ENCODE measurements around the gene RPUSD4. TPM values are rescaled to one million over a fixed set of nuclear protein-coding genes. Genes with fewer than 3 reads are reported as not detected.

Gene RPUSD4
- total RNA-seq, 4 donors from 2014 or later = 11.7 to 35.3 (median 23.6) TPM

DNA sequence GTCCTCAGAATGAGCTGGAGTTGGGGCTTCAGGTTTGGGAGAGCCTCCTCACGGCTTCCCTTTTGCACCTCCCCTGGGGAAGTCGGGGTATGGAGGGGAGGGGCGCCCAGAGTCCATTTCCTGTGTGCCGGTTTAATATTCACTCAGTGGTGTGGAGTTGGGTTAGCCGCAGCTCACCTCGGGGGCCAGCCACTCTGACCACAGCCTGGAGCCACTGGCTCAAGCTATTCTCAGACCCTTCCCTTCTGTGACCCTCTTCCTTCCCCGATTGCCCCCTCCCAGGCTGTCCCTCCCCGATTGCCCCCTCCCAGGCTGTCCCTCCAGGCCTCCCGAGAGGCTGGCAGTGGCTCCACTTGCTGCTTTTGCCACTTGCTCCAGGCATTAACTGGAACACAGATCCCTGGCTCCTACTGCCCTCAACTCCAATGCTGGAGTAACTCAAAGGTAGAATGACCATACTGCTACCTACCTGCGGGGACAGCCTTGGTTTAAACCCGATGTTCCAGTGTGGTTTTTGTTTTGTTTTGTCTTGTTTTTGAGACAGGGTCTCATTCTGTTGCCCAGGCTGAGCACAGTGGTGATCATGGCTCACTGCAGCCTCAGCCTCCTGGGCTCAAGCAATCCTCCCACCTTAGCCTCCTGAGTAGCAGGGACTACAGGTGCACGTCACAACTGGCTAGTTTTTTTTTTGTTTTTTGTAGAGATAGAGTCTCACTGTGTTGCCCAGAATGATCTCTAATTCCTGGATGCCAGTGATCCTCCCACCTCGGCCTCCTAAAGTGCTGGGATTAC, 29.3 kb downstream of the RPUSD4 start:
- no peak overlapping the region for H3K27ac ChIP-seq
- H3K4me3 ChIP-seq = no peak overlapping the region
- TF ChIP-seq POLR2A (IDR thresholded peaks at IDR 0.05) = no peak
- TF ChIP-seq, protein P1, sequence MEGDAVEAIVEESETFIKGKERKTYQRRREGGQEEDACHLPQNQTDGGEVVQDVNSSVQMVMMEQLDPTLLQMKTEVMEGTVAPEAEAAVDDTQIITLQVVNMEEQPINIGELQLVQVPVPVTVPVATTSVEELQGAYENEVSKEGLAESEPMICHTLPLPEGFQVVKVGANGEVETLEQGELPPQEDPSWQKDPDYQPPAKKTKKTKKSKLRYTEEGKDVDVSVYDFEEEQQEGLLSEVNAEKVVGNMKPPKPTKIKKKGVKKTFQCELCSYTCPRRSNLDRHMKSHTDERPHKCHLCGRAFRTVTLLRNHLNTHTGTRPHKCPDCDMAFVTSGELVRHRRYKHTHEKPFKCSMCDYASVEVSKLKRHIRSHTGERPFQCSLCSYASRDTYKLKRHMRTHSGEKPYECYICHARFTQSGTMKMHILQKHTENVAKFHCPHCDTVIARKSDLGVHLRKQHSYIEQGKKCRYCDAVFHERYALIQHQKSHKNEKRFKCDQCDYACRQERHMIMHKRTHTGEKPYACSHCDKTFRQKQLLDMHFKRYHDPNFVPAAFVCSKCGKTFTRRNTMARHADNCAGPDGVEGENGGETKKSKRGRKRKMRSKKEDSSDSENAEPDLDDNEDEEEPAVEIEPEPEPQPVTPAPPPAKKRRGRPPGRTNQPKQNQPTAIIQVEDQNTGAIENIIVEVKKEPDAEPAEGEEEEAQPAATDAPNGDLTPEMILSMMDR (IDR thresholded peaks at IDR 0.05) = no peak
- DNase-seq = no peak
- H3K36me3 ChIP-seq = no peaks in the 10 kb centered on the region
- H3K27me3 ChIP-seq = no peaks in the 10 kb centered on the region
- no peaks in the 10 kb centered on the region for H3K4me1 ChIP-seq
- H3K9me3 ChIP-seq = no peaks in the 10 kb centered on the region

DNA sequence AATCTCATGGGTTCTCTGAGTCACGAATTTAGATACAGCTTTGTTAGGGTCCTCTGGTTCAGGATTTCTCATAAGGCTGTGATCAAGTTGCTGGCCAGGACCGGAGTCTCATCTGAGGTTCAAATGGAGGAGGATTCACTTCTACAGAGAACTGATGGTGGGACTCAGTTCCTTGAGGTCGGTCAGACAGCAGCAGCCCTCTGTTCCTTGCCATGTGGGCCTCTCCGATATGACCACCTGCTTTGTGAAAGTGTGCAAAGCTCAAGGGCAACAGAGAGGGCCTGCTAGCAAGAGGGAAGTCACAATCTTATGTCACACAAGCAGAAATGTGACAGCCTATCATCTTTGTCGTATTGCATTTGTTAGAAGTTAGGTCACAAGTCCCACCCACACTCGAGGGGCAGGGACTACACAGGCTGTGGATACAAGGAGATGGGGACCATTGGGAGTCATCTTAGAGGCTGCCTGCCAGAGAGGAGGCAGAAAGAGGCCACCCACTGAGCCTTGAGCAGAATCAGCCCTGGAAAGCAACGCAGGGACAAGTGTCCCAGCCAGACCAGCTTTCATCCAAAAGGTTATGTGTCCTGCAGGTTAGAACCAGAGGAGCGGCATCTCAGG, 34.5 kb downstream of the RPUSD4 start:
- Histone ChIP-seq H3K27me3 (no peaks in the 10 kb centered on the region), H3K4me3 (no peak overlapping the region), H3K9me3 (no peaks in the 10 kb centered on the region), H3K4me1 (no peaks in the 10 kb centered on the region), H3K27ac (no peak overlapping the region), H3K36me3 (no peaks in the 10 kb centered on the region)
- TF ChIP-seq POLR2A (IDR thresholded peaks at IDR 0.05) = no peak
- TF ChIP-seq, protein P1 (IDR thresholded peaks at IDR 0.05) = no peak
- DNase-seq = no peak

DNA sequence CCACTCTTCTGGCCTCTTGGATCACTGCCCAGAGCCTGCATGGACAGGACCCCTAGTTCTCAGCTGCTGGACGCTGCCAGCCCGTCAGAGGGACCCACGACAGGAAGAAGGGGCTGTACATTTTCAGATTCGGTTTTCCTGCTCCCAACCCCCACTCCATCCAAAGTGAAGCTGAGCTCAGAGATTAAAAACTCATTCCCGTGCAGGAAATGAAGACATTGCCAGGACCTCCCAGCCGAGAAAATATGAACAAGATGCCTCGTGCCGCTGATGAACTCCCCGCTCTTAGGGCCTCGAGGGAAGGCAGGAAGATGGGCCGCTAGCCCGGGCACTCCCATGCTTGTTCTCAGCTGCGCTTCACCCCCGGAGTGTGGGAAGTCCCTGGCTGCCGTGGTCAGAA, 36.1 kb downstream of the RPUSD4 start:
- TF ChIP-seq, protein P1 (IDR thresholded peaks at IDR 0.05) = no peak
- TF ChIP-seq POLR2A (IDR thresholded peaks at IDR 0.05) = no peak
- no peaks in the 10 kb centered on the region for H3K27me3 ChIP-seq
- no peak overlapping the region for H3K27ac ChIP-seq
- no peak overlapping the region for H3K4me3 ChIP-seq
- no peaks in the 10 kb centered on the region for H3K9me3 ChIP-seq
- no peaks in the 10 kb centered on the region for H3K4me1 ChIP-seq
- no peaks in the 10 kb centered on the region for H3K36me3 ChIP-seq
- DNase-seq = no peak

DNA sequence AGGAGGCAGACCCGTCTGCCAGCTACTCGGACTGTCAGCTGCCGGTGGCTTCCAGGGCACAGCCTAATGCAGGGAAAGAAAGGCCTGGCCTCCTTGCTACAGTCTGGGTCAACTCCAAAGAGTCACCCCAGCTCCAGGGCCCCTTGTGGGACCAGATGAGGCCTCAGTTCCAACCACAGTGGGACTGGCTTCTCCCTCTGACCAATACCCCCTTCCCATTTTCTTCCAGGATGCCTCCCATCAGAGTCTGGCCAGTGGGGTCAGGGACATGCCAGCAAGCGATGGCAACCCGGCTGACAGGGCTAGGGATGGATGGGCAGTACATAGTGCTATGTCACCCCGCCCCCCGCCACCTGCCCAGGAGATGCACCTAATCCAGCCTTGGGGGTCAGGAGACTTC, 36.6 kb downstream of the RPUSD4 start:
- no peaks in the 10 kb centered on the region for H3K27me3 ChIP-seq
- no peak for TF ChIP-seq POLR2A (IDR thresholded peaks at IDR 0.05)
- TF ChIP-seq, protein P1 (IDR thresholded peaks at IDR 0.05) = no peak

DNA sequence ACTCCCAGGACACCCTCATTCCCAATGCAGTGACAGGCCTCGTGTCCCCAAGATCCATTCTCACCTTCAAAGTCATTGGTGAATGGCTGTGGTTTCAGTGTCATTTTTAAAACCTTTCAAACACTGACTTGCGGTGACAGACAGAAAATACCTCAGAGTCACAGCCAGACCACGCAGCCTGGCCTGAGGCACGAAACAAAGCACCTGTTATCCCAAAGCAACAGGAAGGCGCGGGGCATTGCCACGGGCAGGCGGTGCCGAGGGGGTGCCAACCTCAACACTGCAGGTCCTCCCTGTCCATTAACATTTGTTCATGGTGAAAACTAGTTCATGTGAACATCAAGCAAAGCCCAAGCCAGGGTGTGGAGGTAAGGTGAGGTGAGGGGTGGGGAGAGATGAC, 38.2 kb downstream of the RPUSD4 start:
- H3K4me3 ChIP-seq = no peak overlapping the region
- TF ChIP-seq, protein P1 (IDR thresholded peaks at IDR 0.05) = no peak
- no peaks in the 10 kb centered on the region for H3K27me3 ChIP-seq
- DNase-seq = no peak
- no peak overlapping the region for H3K27ac ChIP-seq
- no peaks in the 10 kb centered on the region for H3K4me1 ChIP-seq
- no peaks in the 10 kb centered on the region for H3K36me3 ChIP-seq
- no peaks in the 10 kb centered on the region for H3K9me3 ChIP-seq

More for the DNA sequence above, 36.6 kb downstream of the RPUSD4 start:
- Histone ChIP-seq H3K27ac (no peak overlapping the region), H3K36me3 (no peaks in the 10 kb centered on the region), H3K9me3 (no peaks in the 10 kb centered on the region), H3K4me3 (no peak overlapping the region), H3K4me1 (no peaks in the 10 kb centered on the region)
- no peak for DNase-seq
